Right renal pelvis (tissue), 4 donors: ENCODE data around the gene ELL2. TPM values are rescaled to one million over a fixed set of nuclear protein-coding genes. Genes with fewer than 3 reads are reported as not detected.
A peak's percentile ranks its signal among the peaks of the same experiment; 100 is the strongest.

Experiments
- DNase-seq, 4 donors: peaks; one replicate each; pipeline ENCODE4 v3.0.0-alpha.2; 2013; ENCODE audit warnings: low read depth in 4 of 4, low spot score in 3 of 4, missing footprints in 1 of 4
- polyA plus RNA-seq, 4 donors: library from polyadenylated mRNA; unstranded; fragments of 120-200 nt; gene quantifications; one replicate each; pipeline ENCODE4 v1.2.1, GENCODE V29; 2013; ENCODE audit not compliant: insufficient read length in 4 of 4

Gene ELL2
- polyA plus RNA-seq, 4 donors = 10.1 to 13.1 (median 12.8) TPM

GRCh38 chr5:95984287-95984938 is 22.8 kb upstream of the ELL2 start:
- no peak for DNase-seq

- no peak for DNase-seq
These were observed 21.9 kb upstream of the ELL2 start for GRCh38 chr5:95983509-95983908.

GRCh38 chr5:95983080-95983479 is 21.4 kb upstream of the ELL2 start:
- DNase-seq = no peak

GRCh38 chr5:95976606-95977005 is 15.0 kb upstream of the ELL2 start:
- DNase-seq = no peak

GRCh38 chr5:95975703-95976102 is 14.1 kb upstream of the ELL2 start:
- DNase-seq = no peak

GRCh38 chr5:95973793-95974325 is 12.2 kb upstream of the ELL2 start:
- DNase-seq = no peak

- DNase-seq = no peak
These were observed 10.5 kb upstream of the ELL2 start for GRCh38 chr5:95972196-95972595.

GRCh38 chr5:95970359-95970704 is 8.7 kb upstream of the ELL2 start:
- no peak for DNase-seq

- no peak for DNase-seq
These were observed 8.2 kb upstream of the ELL2 start for GRCh38 chr5:95969651-95970358.

GRCh38 chr5:95969055-95969454 is 7.4 kb upstream of the ELL2 start:
- DNase-seq = no peak

- DNase-seq = no peak
These were observed 5.6 kb upstream of the ELL2 start for GRCh38 chr5:95967236-95967635.

GRCh38 chr5:95966005-95966404 is 4.4 kb upstream of the ELL2 start:
- no peak for DNase-seq

GRCh38 chr5:95963650-95964410 is 2.2 kb upstream of the ELL2 start:
- no peak for DNase-seq

GRCh38 chr5:95962785-95963184 is 1.1 kb upstream of the ELL2 start:
- no peak for DNase-seq

GRCh38 chr5:95962475-95962773 is 773 bp upstream of the ELL2 start:
- DNase-seq = no peak

- DNase-seq = peak in 3 of 4 donors; percentile 41 to 59 (median 51)
These were observed 709 bp downstream of the ELL2 start for GRCh38 chr5:95960667-95961616.

GRCh38 chr5:95959888-95960666 is 1.6 kb downstream of the ELL2 start:
- peak in 2 of 4 donors; percentile 7 to 31 for DNase-seq

- no peak for DNase-seq
These were observed 2.4 kb downstream of the ELL2 start for GRCh38 chr5:95959051-95959887.
